GM23248 (cell line): ENCODE data around the gene KDM4D.

Experiments
- EZH2 ChIP-seq: fragments of 200-600 bp; sonication (generic); IDR thresholded peaks from 2 replicates; pipeline ENCODE4 v1.6.1; 2018; ENCODE audit warnings: antibody characterized with exemption, mild to moderate bottlenecking; ENCODE audit not compliant: insufficient read depth, poor library complexity, severe bottlenecking
- EZH2phosphoT487 ChIP-seq: fragments of 200-600 bp; sonication (generic); IDR thresholded peaks from 2 replicates; pipeline ENCODE4 v1.6.1; 2018; ENCODE audit warnings: antibody characterized with exemption, moderate library complexity, mild to moderate bottlenecking, low read depth; ENCODE audit not compliant: insufficient read depth

GRCh38 chr11:95003716-95004115, 30.2 kb downstream of the KDM4D start:
- TF ChIP-seq EZH2phosphoT487 (no peak), EZH2 (no peak)
